HUDEP-2 (cell line): ENCODE measurements around the gene OTUD3.
"Not testable (repeated sequence)": the region's sequence is repeated elsewhere in the genome, so short reads cannot be mapped to it uniquely, and the experiment has no call there.

Experiments
- DNase-seq, 76 experiments: peaks; one replicate each; lab custom pipeline; 2025; ENCODE audit not compliant: unreplicated experiment in 76 of 76; lab: John Stamatoyannopoulos, UW

OTUD3 gene

DNA sequence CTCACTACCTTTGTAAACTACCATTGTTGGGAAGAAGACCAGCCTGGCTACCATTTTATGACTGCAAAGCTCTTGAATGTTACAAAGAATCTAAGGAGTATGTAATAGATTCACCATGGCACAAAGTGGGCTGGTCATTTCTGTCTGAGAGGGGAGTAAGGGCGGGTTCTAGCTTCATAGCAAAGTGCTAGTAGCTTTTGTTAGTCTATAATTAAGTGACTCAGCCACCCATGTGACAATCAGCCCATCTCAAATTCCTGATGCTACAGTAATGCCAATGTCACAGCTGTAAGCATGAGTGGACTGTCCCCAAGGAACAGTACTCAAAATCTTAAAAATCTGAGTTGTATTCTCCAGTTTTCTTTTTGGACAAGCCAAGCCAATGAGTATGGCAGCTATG lies 15.4 kb upstream of the OTUD3 start:
- DNase-seq = no peak

GRCh38 chr1:19868575-19868974 lies 13.6 kb upstream of the OTUD3 start:
- not testable (repeated sequence) for DNase-seq

- not testable (repeated sequence) for DNase-seq
These were observed 12.7 kb upstream of the OTUD3 start for GRCh38 chr1:19869453-19869852.

DNA sequence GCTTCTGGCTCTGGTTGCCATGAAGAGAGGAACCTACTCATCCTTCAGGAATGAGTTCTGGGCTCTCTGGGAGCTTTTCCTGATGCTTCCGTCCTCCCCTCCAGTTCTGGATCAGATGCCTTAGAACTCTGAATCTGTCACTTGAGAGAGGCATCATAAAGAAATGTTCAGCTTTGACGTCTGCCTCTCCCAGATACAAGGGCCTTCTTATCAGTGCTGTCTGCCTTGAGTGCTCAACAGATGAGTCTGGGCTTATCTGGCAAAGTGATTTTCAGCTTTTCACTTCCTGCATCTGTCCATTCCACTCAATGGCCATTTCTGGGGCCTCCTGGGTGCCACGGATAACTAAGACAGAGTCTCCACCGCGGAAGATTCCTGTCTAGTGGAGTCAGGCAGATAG lies 12.3 kb upstream of the OTUD3 start:
- peak in 68 of 76 experiments; percentile 0 to 78 (median 46) for DNase-seq

DNA sequence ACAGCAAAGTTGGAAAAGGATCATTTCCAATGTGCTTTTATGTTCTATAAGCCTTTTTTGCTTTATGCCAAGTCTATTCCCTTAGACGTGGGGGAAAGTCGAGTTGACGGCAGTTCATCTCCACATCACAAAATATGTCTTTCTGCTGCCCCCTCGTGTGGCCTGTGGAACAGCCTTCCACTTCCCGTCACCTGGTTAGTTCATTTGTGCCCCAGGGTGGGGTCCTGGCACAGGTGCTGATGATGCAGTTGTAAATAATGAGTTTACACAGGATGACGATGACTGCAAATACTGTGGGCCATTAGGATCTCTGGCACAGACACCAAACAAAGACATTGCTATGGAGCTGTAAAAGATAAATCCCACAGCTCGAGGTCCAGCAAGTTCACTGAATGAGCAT lies 10.0 kb upstream of the OTUD3 start:
- peak in 1 of 76 experiments; percentile 3 for DNase-seq

DNA sequence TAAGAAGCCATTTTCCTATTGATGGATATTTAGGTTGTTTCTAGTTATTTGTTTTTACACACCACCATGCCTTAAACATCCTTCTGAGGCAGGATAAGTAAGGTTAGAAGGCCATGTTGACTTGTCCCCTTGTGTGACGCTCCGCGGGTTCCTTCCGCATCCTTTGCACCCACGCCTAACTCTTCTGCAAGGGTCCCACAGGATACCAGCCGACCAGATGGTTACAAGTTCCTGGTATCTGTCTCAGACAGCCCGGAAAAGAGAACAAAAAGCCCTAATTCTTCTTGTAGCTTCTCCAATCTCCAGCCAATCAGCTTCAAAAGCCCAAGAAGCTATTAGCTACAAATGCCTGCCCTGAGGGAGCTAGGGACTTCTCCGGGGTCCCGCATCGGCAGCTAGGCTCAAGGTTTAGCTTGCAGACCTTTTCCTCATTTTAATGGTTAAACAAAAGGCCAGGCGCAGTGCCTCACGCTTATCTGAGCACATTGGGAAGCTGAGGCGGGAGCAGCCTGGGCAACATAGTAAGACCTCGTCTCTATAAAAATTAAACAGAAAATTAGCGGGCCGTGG lies 4.9 kb upstream of the OTUD3 start:
- DNase-seq = no peak

DNA sequence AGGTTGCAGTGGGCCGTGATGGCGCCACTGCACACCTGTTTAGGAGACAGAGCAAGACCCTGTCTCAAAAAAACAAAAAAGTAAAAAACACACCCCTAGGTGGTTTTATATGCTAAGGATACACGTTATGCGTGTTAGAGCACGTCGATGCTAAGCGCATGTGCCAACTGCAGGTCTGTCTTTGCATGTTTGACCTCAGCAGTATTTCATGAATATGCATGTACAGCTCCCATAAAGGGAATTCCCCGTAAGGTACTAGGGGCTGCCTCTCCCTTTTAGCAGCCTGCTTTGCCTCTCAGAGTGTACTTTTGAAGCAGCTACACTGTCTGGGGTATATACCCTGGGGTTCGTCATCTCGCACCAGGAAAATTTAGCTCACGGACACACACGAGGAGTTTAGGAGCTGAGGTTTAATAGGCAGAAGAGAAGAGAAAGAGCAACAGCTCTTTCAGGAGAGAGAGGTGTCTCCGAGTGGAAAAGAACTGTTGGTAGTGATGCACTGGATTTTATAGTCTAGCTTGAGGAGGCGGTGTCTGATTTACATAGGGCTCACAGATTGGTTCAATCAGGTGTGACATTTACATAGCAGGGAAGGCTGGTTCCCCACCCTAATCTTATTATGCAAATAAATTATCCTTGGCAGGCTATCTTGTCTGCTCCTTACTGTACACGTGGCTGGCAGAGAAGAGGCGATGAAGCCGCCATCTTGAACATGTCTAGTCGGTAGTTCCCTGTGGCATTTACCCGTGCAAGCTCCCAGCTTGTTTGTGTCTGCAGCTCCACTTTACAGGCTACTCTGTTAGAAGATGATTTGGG lies 4.2 kb upstream of the OTUD3 start:
- DNase-seq = no peak

DNA sequence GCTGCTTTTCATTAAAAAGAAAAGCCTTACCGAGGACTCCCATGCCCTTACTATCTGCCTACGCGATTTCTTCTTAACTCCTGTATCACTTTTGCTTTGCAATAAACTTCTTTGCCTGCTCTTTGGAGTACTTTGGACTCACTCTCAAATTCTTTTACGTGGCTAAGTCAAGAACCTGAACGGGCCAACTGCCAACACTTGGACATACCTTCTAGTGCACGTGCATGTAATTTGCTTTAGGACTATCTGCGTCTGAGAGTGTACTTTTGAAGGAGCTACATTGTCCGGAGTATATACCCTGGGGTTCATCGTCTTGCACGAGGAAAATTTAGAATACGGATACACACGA lies 3.6 kb upstream of the OTUD3 start:
- no peak for DNase-seq

- no peak for DNase-seq
These were observed 3.0 kb upstream of the OTUD3 start for GRCh38 chr1:19879227-19879626.

GRCh38 chr1:19879661-19880060 lies 2.5 kb upstream of the OTUD3 start:
- DNase-seq = no peak

DNA sequence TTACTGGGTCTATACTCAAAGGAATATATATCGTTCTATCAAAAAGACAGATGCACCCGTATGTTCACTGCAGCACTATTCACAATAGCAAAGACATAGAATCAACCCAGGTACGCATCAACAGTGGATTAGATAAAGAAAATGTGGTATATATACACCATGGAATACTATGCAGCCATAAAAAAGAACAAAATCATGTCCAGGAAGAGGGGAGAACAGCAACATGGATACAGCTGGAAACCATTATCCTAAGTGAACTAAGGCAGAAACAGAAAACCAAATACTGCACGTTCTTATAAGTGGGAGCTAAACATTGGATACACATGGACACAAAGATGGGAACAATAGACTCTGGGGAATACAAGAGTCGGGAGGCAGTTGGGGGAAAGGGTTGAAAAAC lies 1.4 kb upstream of the OTUD3 start:
- not testable (repeated sequence) for DNase-seq

GRCh38 chr1:19884312-19884711 lies 2.1 kb downstream of the OTUD3 start:
- no peak for DNase-seq

GRCh38 chr1:19885821-19886220 lies 3.6 kb downstream of the OTUD3 start:
- no peak for DNase-seq

DNA sequence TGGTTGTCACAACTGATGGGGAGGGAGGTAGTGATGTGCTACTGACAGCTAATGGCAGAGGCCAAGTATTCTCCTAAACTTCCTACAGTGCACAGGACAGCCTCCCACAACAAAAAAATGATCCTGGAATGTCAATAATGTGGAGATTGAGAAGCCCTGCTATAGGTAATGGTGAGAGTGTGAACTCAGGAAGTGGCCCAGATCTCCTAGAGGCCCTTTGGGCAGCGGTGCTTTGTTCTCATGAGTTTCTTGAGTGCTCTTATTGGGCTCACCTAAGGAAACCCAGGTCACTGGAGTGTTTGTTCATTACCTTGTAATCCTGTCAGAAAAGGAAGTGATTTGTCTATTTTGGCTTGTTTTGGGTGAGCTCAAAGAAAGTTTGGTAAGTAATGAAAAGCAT lies 5.9 kb downstream of the OTUD3 start:
- no peak for DNase-seq

GRCh38 chr1:19889656-19890055 lies 7.5 kb downstream of the OTUD3 start:
- no peak for DNase-seq

GRCh38 chr1:19892129-19892528 lies 9.9 kb downstream of the OTUD3 start:
- no peak for DNase-seq

DNA sequence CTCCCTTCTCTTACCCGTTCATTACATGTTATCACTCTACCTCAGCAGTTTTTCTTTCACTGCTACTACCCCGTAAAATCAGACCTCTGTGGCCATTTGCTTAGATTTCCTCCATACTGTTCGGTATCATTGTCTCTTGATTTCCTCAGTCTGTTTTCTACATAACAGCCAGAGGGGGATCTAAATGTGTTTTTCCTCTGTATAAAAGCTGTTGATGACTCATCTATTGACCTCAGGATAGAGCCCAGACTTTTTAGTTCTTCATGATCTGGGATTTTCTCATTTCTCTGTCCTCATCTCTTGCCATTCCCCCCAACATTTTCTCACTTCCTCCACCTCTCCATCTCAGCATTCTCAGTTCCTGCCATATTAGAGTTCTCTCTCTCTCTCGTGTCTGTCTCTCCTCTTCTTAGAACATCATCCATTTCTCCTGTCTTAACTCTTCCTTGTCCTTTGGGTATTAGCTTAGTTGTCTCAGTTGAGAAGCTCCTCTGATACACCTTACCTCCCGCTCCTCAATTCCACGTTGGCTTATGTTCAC lies 10.5 kb downstream of the OTUD3 start:
- no peak for DNase-seq

- no peak for DNase-seq
These were observed 11.5 kb downstream of the OTUD3 start for GRCh38 chr1:19893687-19894086.

GRCh38 chr1:19894218-19894617 lies 12.0 kb downstream of the OTUD3 start:
- DNase-seq = no peak

GRCh38 chr1:19901653-19902052 lies 19.5 kb downstream of the OTUD3 start:
- no peak for DNase-seq

- DNase-seq = no peak
These were observed 21.4 kb downstream of the OTUD3 start for GRCh38 chr1:19903621-19904020.

DNA sequence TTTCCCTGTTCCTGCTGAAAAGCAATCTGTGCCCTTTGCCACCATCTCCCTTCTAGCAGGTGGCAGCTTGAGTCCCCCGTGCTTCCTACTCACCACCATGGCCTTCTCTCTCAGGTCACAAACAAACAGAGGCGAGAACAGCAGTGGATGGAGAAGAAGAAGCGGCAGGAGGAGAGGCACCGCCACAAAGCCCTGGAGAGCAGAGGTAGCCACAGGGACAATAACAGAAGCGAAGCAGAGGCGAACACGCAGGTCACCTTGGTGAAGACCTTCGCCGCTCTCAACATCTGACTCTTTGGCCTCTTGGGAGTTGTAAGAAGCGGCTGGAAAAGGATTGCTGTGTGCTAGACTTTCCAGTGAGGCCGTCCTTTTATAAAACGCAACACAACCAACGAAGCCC lies 25.3 kb downstream of the OTUD3 start:
- no peak for DNase-seq
